HEK293 (cell line): ENCODE results near the gene NMRK2.

Source experiments
- CTCF ChIA-PET: fragments of 350-600 bp; formaldehyde crosslinking; extraction: SDS; loops from one replicate; lab custom pipeline; 2021; ENCODE audit warnings: antibody characterized with exemption; lab: Yijun Ruan, JAX
- POLR2A ChIA-PET: fragments of 300-600 bp; formaldehyde crosslinking; extraction: SDS; loops from one replicate; lab custom pipeline; 2020; ENCODE audit warnings: antibody characterized with exemption, inconsistent platforms; lab: Yijun Ruan, JAX
- H3K27ac ChIP-seq: fragments of 200-500 bp; sonication (Bioruptor generic); 2 replicates; pipeline ENCODE4 v1.5.1; 2014; ENCODE audit warnings: low read depth, low read length, control low read depth, inconsistent platforms; ENCODE audit errors: extremely low read depth
- H3K36me3 ChIP-seq, 2 experiments: fragments of 200-500 bp in 1 of 2; sonication (Bioruptor generic) in 1 of 2; 1 replicate in 1 of 2; 2 replicates in 1 of 2; pipeline ENCODE4 v1.5.1; 2014 to 2017; ENCODE audit warnings: inconsistent platforms in 2 of 2, low read length in 2 of 2; ENCODE audit not compliant: control insufficient read depth in 2 of 2, insufficient read depth in 1 of 2
- H3K4me1 ChIP-seq: fragments of 200-500 bp; sonication (Bioruptor generic); 2 replicates; pipeline ENCODE4 v1.5.1; 2014; ENCODE audit warnings: mild to moderate bottlenecking, low read length, inconsistent platforms; ENCODE audit not compliant: control insufficient read depth, insufficient read depth
- H3K4me3 ChIP-seq: 2 replicates; pipeline ENCODE4 v1.5.1; 2011; ENCODE audit warnings: low read depth, mild to moderate bottlenecking, control low read depth, low read length, moderate library complexity
- H3K9me3 ChIP-seq: fragments of 200-500 bp; sonication (Bioruptor generic); 2 replicates; pipeline ENCODE4 v1.5.1; 2014; ENCODE audit warnings: low read depth, low read length, inconsistent platforms; ENCODE audit not compliant: control insufficient read depth, insufficient read depth
- GLI4 ChIP-seq: fragments of 450-650 bp; formaldehyde crosslinking; IDR thresholded peaks from 2 replicates; pipeline ENCODE4 v1.5.1; 2016; ENCODE audit warnings: missing biosample characterization, missing genetic modification characterization
- KLF1 ChIP-seq: fragments of 450-650 bp; formaldehyde crosslinking; IDR thresholded peaks from 2 replicates; pipeline ENCODE4 v1.5.1; 2016; ENCODE audit warnings: missing biosample characterization, missing genetic modification characterization
- PATZ1 ChIP-seq: fragments of 450-650 bp; formaldehyde crosslinking; IDR thresholded peaks from 2 replicates; pipeline ENCODE4 v1.5.1; 2016; ENCODE audit warnings: missing biosample characterization, missing genetic modification characterization
- PBX3 ChIP-seq: sonication (generic); formaldehyde crosslinking; IDR thresholded peaks from 2 replicates; pipeline ENCODE4 v1.8.1; 2022; ENCODE audit warnings: mild to moderate bottlenecking, moderate library complexity, missing genetic modification reagents
- RBAK ChIP-seq: fragments of 450-650 bp; formaldehyde crosslinking; IDR thresholded peaks from 2 replicates; pipeline ENCODE4 v1.5.1; 2016; ENCODE audit warnings: missing biosample characterization, missing genetic modification characterization
- SALL2 ChIP-seq: fragments of 450-650 bp; formaldehyde crosslinking; IDR thresholded peaks from 2 replicates; pipeline ENCODE4 v1.5.0; 2017; ENCODE audit warnings: missing biosample characterization, mild to moderate bottlenecking, missing genetic modification characterization, borderline replicate concordance
- ZNF292 ChIP-seq: fragments of 450-650 bp; formaldehyde crosslinking; IDR thresholded peaks from 2 replicates; pipeline ENCODE4 v1.5.1; 2016; ENCODE audit warnings: low read depth, missing biosample characterization, missing genetic modification characterization, borderline replicate concordance
- ZNF324 ChIP-seq: fragments of 450-650 bp; formaldehyde crosslinking; IDR thresholded peaks from 2 replicates; pipeline ENCODE4 v1.5.1; 2016; ENCODE audit warnings: missing biosample characterization, missing genetic modification characterization
- ZNF404 ChIP-seq: fragments of 450-650 bp; formaldehyde crosslinking; IDR thresholded peaks from 2 replicates; pipeline ENCODE4 v1.5.1; 2017; ENCODE audit warnings: missing biosample characterization, missing genetic modification characterization
- ZNF510 ChIP-seq: fragments of 450-650 bp; formaldehyde crosslinking; IDR thresholded peaks from 2 replicates; pipeline ENCODE4 v1.5.1; 2018; ENCODE audit warnings: mild to moderate bottlenecking, missing genetic modification characterization, missing biosample characterization; ENCODE audit not compliant: insufficient replicate concordance
- ZNF585B ChIP-seq: fragments of 450-650 bp; formaldehyde crosslinking; IDR thresholded peaks from 2 replicates; pipeline ENCODE4 v1.5.1; 2016; ENCODE audit warnings: missing biosample characterization, missing genetic modification characterization
- ZNF645 ChIP-seq: fragments of 450-650 bp; formaldehyde crosslinking; IDR thresholded peaks from 2 replicates; pipeline ENCODE4; 2016; ENCODE audit warnings: missing biosample characterization, missing genetic modification characterization
- ZNF747 ChIP-seq: fragments of 450-650 bp; formaldehyde crosslinking; IDR thresholded peaks from 2 replicates; pipeline ENCODE4 v1.5.1; 2016; ENCODE audit warnings: missing biosample characterization, missing genetic modification characterization
- TF ChIP-seq, protein P1 (sequence below): fragments of 450-650 bp; formaldehyde crosslinking; IDR thresholded peaks from 2 replicates; pipeline ENCODE4 v1.5.1; 2017; ENCODE audit warnings: missing biosample characterization, missing genetic modification characterization
- TF ChIP-seq, protein P2 (sequence below): fragments of 450-650 bp; formaldehyde crosslinking; IDR thresholded peaks from 2 replicates; pipeline ENCODE4 v1.5.1; 2016; ENCODE audit warnings: missing biosample characterization, missing genetic modification characterization

The NMRK2 gene

DNA sequence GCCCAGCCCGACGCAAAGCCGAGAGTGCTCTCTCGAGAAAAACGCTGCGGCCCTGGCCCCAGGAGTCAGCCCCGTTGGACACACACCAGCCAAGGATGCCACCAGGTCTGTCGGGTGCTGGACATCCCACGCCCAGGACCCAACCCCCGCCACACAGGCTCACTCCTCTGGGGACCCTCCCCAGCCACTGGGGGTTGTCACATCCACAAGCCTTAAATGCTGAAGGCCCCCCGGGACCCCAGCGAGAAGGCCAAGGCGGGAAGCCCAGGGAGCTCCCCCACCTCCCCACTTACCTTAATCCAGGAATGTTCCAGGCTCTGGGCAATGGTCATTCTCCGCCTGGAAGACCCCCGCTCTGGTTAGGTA lies 26.9 kb downstream of the NMRK2 start (continued):
- no peak for TF ChIP-seq ZNF585B (tag by site-specific recombination)

DNA sequence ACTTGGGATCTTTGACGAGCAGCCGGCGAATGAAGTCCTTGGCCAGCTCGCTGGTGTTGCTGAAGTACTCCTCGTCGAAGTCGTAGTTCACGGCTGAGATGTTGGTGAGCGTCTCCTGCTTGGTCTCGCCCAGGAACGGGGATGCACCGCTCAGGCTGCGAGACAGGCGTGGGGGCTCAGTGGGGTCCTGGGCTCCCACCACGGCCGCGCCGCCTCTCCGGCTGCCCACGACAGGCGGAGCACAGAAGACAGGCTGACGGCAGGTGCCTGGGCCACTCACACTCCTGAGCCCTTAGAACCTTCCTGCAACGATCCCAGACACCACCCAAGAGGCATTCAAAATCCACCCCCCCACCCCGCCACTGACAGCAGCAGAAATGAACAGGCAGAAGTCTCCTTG lies 28.1 kb downstream of the NMRK2 start:
- no peak overlapping the region for H3K27ac ChIP-seq
- H3K36me3 ChIP-seq: peaks cover 19 to 82% of the 10 kb centered on the region in 2 experiments; a peak in 2 of 3 replicates
- CTCF ChIA-PET: no interaction called here
- TF ChIP-seq ZNF645 (no peak), ZNF510 (tag by site-specific recombination) (no peak), PATZ1 (tag by site-specific recombination) (no peak)
- TF ChIP-seq, protein P1, sequence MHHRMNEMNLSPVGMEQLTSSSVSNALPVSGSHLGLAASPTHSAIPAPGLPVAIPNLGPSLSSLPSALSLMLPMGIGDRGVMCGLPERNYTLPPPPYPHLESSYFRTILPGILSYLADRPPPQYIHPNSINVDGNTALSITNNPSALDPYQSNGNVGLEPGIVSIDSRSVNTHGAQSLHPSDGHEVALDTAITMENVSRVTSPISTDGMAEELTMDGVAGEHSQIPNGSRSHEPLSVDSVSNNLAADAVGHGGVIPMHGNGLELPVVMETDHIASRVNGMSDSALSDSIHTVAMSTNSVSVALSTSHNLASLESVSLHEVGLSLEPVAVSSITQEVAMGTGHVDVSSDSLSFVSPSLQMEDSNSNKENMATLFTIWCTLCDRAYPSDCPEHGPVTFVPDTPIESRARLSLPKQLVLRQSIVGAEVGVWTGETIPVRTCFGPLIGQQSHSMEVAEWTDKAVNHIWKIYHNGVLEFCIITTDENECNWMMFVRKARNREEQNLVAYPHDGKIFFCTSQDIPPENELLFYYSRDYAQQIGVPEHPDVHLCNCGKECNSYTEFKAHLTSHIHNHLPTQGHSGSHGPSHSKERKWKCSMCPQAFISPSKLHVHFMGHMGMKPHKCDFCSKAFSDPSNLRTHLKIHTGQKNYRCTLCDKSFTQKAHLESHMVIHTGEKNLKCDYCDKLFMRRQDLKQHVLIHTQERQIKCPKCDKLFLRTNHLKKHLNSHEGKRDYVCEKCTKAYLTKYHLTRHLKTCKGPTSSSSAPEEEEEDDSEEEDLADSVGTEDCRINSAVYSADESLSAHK (tag by site-specific recombination): no peak
- H3K4me3 ChIP-seq: no peak overlapping the region
- POLR2A ChIA-PET: interaction anchor here (0.6 kb wide), 1 partner anchor 1834 kb away, joined by 4 read pairs; no protein-coding TSS in a partner anchor
- no peaks in the 10 kb centered on the region for H3K9me3 ChIP-seq
- no peaks in the 10 kb centered on the region for H3K4me1 ChIP-seq

DNA sequence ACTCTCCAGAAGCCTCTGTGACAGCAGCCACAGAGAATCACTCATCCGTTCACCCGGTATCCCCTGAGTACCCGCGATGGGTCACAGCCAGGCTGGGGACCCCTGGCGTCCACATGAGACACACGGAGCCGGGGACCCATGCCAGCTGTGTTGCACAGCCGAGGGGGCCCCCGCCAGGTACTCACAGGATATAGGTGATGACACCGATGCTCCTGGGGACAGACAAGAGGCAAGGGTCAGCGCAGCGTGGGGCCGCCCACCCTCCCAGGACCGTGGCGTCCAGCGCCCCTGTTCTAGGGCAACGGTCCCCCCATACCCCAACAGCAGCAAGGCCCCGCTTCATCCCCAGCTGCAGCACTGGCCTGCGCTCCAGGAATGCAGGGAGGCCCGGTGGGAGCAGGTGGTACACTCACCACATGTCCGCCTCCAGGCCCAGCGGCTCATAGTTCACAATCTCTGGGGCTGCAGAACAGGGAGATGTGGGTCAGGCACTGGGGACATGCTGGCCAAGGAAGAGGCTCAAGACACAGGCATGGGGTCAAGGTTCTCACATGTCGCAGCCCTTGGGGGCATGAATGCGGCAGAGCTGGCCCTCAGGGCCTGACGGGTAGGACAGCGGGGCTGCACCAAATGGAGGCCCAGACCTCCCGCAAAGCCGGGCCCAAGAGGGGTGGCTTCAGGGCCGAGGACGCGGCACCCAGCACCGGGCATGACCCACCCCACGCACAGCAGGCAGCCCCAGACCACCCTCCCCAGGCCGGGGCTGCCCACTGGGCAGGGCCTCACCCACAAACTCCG lies 30.8 kb downstream of the NMRK2 start:
- ChIA-PET CTCF (interaction anchor here (0.6 kb wide), 2 partner anchors 24 to 389 kb away, joined by 3 read pairs; no protein-coding TSS in a partner anchor), POLR2A (interaction anchor here (0.7 to 0.8 kb wide), 2 partner anchors 15 to 99 kb away, joined by 3 to 4 read pairs; no protein-coding TSS in a partner anchor)
- Histone ChIP-seq H3K36me3 (peaks cover 22 to 91% of the 10 kb centered on the region in 2 experiments; a peak in 2 of 3 replicates), H3K27ac (no peak overlapping the region), H3K9me3 (no peaks in the 10 kb centered on the region), H3K4me3 (no peak overlapping the region), H3K4me1 (peaks cover 6% of the 10 kb centered on the region)
- no peak for TF ChIP-seq ZNF404 (tag by site-specific recombination)
- TF ChIP-seq KLF1 (tag by site-specific recombination): no peak
- TF ChIP-seq RBAK (tag by site-specific recombination): no peak
- TF ChIP-seq, protein P2, sequence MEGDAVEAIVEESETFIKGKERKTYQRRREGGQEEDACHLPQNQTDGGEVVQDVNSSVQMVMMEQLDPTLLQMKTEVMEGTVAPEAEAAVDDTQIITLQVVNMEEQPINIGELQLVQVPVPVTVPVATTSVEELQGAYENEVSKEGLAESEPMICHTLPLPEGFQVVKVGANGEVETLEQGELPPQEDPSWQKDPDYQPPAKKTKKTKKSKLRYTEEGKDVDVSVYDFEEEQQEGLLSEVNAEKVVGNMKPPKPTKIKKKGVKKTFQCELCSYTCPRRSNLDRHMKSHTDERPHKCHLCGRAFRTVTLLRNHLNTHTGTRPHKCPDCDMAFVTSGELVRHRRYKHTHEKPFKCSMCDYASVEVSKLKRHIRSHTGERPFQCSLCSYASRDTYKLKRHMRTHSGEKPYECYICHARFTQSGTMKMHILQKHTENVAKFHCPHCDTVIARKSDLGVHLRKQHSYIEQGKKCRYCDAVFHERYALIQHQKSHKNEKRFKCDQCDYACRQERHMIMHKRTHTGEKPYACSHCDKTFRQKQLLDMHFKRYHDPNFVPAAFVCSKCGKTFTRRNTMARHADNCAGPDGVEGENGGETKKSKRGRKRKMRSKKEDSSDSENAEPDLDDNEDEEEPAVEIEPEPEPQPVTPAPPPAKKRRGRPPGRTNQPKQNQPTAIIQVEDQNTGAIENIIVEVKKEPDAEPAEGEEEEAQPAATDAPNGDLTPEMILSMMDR: no peak
- no peak for TF ChIP-seq ZNF747 (tag by site-specific recombination)
- no peak for TF ChIP-seq ZNF292
- no peak for TF ChIP-seq PBX3 (CRISPR knock-in tag)
- no peak for TF ChIP-seq ZNF324 (tag by site-specific recombination)
- no peak for TF ChIP-seq GLI4
- no peak for TF ChIP-seq SALL2 (tag by site-specific recombination)
